DND-41 (cell line): ENCODE results near the gene KCNB1.

Source experiments
- ATAC-seq: fragments of 200-7000 bp; cut with Tn5 transposase; 3 replicates; pipeline ENCODE4 v1.9.1; 2021; ENCODE audit warnings: low read depth; ENCODE audit not compliant: insufficient read depth
- DNase-seq: peaks from one replicate; pipeline ENCODE4 v3.0.0-alpha.2; 2020
- H2AFZ ChIP-seq: 2 replicates; pipeline ENCODE4 v1.6.0; 2012; ENCODE audit warnings: low read depth, low read length
- H3K27ac ChIP-seq: 2 replicates; pipeline ENCODE4 v1.5.1; 2012; ENCODE audit warnings: low read length, inconsistent platforms
- H3K27me3 ChIP-seq: fragments of 200-600 bp; sonication (generic); 2 replicates; pipeline ENCODE4 v1.6.0; 2012; ENCODE audit warnings: low read length, mild to moderate bottlenecking, inconsistent platforms; ENCODE audit not compliant: insufficient read depth, poor library complexity
- H3K36me3 ChIP-seq: 2 replicates; pipeline ENCODE4 v1.5.1; 2012; ENCODE audit warnings: low read length, inconsistent platforms; ENCODE audit not compliant: insufficient read depth
- H3K4me1 ChIP-seq: 2 replicates; pipeline ENCODE4 v1.5.1; 2012; ENCODE audit warnings: mild to moderate bottlenecking, low read length; ENCODE audit not compliant: insufficient read depth
- H3K4me2 ChIP-seq: 2 replicates; pipeline ENCODE4 v1.6.0; 2012; ENCODE audit warnings: mild to moderate bottlenecking, moderate library complexity, low read length, inconsistent platforms; ENCODE audit not compliant: insufficient read depth
- H3K4me3 ChIP-seq, 2 experiments: fragments of 200-600 bp in 1 of 2; shearing (Covaris generic) in 1 of 2; 2 replicates each; pipeline ENCODE4 v1.5.1; 2012 to 2016; ENCODE audit warnings: inconsistent platforms in 2 of 2, low read length in 2 of 2, mild to moderate bottlenecking in 2 of 2, low read depth in 1 of 2, moderate library complexity in 1 of 2
- H3K79me2 ChIP-seq: 2 replicates; pipeline ENCODE4 v1.6.0; 2012; ENCODE audit warnings: low read length, inconsistent platforms; ENCODE audit not compliant: insufficient read depth
- H3K9ac ChIP-seq: 2 replicates; pipeline ENCODE4 v1.6.0; 2012; ENCODE audit warnings: low read depth, mild to moderate bottlenecking, inconsistent platforms, low read length, moderate library complexity
- H3K9me3 ChIP-seq: 2 replicates; pipeline ENCODE4 v1.5.1; 2012; ENCODE audit warnings: low read length, moderate library complexity, mild to moderate bottlenecking, inconsistent platforms; ENCODE audit not compliant: insufficient read depth, severe bottlenecking
- H4K20me1 ChIP-seq: 2 replicates; pipeline ENCODE4 v1.6.0; 2012; ENCODE audit warnings: low read length; ENCODE audit not compliant: insufficient read depth
- CTCF ChIP-seq: IDR thresholded peaks from 2 replicates; pipeline ENCODE4 v1.5.1; 2012; ENCODE audit warnings: borderline replicate concordance, low read length, moderate library complexity, mild to moderate bottlenecking; ENCODE audit not compliant: poor library complexity, severe bottlenecking; ENCODE audit errors: extremely low read depth
- EZH2 ChIP-seq: IDR thresholded peaks from 3 replicates; pipeline ENCODE4 v1.6.1; 2012; ENCODE audit warnings: borderline replicate concordance, low read depth, mild to moderate bottlenecking, moderate library complexity, low read length, inconsistent platforms; ENCODE audit not compliant: severe bottlenecking

KCNB1 gene

GRCh38 chr20:49482173-49482572, 295 bp downstream of the KCNB1 start:
- DNase-seq = no peak
- no peaks in the 10 kb centered on the region for H3K36me3 ChIP-seq
- no peak overlapping the region for H3K27ac ChIP-seq
- no peak overlapping the region for H3K9ac ChIP-seq
- H3K4me1 ChIP-seq = no peaks in the 10 kb centered on the region
- no peak for TF ChIP-seq CTCF
- no peak for TF ChIP-seq EZH2
- no peaks in the 10 kb centered on the region for H3K79me2 ChIP-seq
- no peaks in the 10 kb centered on the region for H3K9me3 ChIP-seq
- H3K27me3 ChIP-seq = no peaks in the 10 kb centered on the region
- H3K4me2 ChIP-seq = no peak overlapping the region
- H4K20me1 ChIP-seq = 0 out of 2 replicates have a peak, but pooled peaks cover 3% of the 10 kb centered on the region
- H2AFZ ChIP-seq = no peak overlapping the region
- no peak for ATAC-seq
- H3K4me3 ChIP-seq = no peak overlapping the region

- no peak for ATAC-seq
- no peak overlapping the region for H3K27ac ChIP-seq
- DNase-seq = no peak
- H3K27me3 ChIP-seq = peaks cover 4% of the 10 kb centered on the region
- H2AFZ ChIP-seq = no peak overlapping the region
- 0 out of 2 replicates have a peak, but pooled peaks cover 3% of the 10 kb centered on the region for H4K20me1 ChIP-seq
- H3K36me3 ChIP-seq = no peaks in the 10 kb centered on the region
- H3K79me2 ChIP-seq = no peaks in the 10 kb centered on the region
- H3K9ac ChIP-seq = no peak overlapping the region
- no peaks in the 10 kb centered on the region for H3K9me3 ChIP-seq
- H3K4me1 ChIP-seq = no peaks in the 10 kb centered on the region
- no peak overlapping the region for H3K4me3 ChIP-seq
- no peak overlapping the region for H3K4me2 ChIP-seq
- TF ChIP-seq EZH2 (no peak), CTCF (no peak)
Observed at GRCh38 chr20:49481116-49481515, 1.4 kb downstream of the KCNB1 start.

GRCh38 chr20:49480236-49480635, 2.2 kb downstream of the KCNB1 start:
- no peaks in the 10 kb centered on the region for H3K36me3 ChIP-seq

More at GRCh38 chr20:49480236-49480635, 2.2 kb downstream of the KCNB1 start:
- H3K9ac ChIP-seq = no peak overlapping the region
- TF ChIP-seq EZH2 (no peak), CTCF (no peak)
- DNase-seq = no peak
- H3K4me3 ChIP-seq = no peak overlapping the region
- H3K79me2 ChIP-seq = no peaks in the 10 kb centered on the region
- H3K9me3 ChIP-seq = no peaks in the 10 kb centered on the region
- ATAC-seq = no peak
- no peaks in the 10 kb centered on the region for H3K4me1 ChIP-seq
- H3K27ac ChIP-seq = no peak overlapping the region
- no peak overlapping the region for H2AFZ ChIP-seq
- H4K20me1 ChIP-seq = 0 out of 2 replicates have a peak, but pooled peaks cover 3% of the 10 kb centered on the region
- H3K4me2 ChIP-seq = no peak overlapping the region
- peaks cover 5% of the 10 kb centered on the region for H3K27me3 ChIP-seq
